Measurements from ENCODE around the gene DENND5B. TPM values are rescaled to one million over a fixed set of nuclear protein-coding genes. Genes with fewer than 3 reads are reported as not detected.
"Not testable (repeated sequence)": the region's sequence is repeated elsewhere in the genome, so short reads cannot be mapped to it uniquely, and the experiment has no call there.

Gene DENND5B
- total RNA-seq, 1 experiment from 2014 or later = 22.2 TPM

GRCh38 chr12:31584782-31585181 is 6.2 kb downstream of the DENND5B start:
- Histone ChIP-seq H3K36me3 (peaks cover 18% of the 10 kb centered on the region), H3K9me3 (replicated peaks) (no peaks in the 10 kb centered on the region), H3K4me3 (no peak overlapping the region), H3K27ac (peak overlapping the region; percentile 64), H3K27me3 (replicated peaks) (no peaks in the 10 kb centered on the region), H3K4me1 (replicated peaks) (peaks cover 53% of the 10 kb centered on the region)
- DNase-seq (ENCODE audit: low read depth in 1 of 2, low spot score in 2 of 2) = no peak

GRCh38 chr12:31583878-31584277 is 7.1 kb downstream of the DENND5B start:
- H3K4me1 ChIP-seq (replicated peaks) = peaks cover 50% of the 10 kb centered on the region
- DNase-seq (ENCODE audit: low read depth in 1 of 2, low spot score in 2 of 2) = no peak
- H3K27ac ChIP-seq = peak overlapping the region; percentile 32
- H3K9me3 ChIP-seq (replicated peaks) = no peaks in the 10 kb centered on the region
- peaks cover 16% of the 10 kb centered on the region; the same call in 1 of the 2 replicates for H3K36me3 ChIP-seq
- no peak overlapping the region for H3K4me3 ChIP-seq
- H3K27me3 ChIP-seq (replicated peaks) = no peaks in the 10 kb centered on the region

- peak overlapping the region; percentile 19 for H3K27ac ChIP-seq
- peaks cover 42% of the 10 kb centered on the region for H3K4me1 ChIP-seq (replicated peaks)
- 0 out of 2 replicates have a peak, but pooled peaks cover 5% of the 10 kb centered on the region for H3K36me3 ChIP-seq
- DNase-seq (ENCODE audit: low read depth in 1 of 2, low spot score in 2 of 2) = peak; percentile 22 to 46
- H3K9me3 ChIP-seq (replicated peaks) = no peaks in the 10 kb centered on the region
- H3K4me3 ChIP-seq = no peak overlapping the region
- no peaks in the 10 kb centered on the region for H3K27me3 ChIP-seq (replicated peaks)
Observed at GRCh38 chr12:31582155-31582554, 8.8 kb downstream of the DENND5B start.

DNA sequence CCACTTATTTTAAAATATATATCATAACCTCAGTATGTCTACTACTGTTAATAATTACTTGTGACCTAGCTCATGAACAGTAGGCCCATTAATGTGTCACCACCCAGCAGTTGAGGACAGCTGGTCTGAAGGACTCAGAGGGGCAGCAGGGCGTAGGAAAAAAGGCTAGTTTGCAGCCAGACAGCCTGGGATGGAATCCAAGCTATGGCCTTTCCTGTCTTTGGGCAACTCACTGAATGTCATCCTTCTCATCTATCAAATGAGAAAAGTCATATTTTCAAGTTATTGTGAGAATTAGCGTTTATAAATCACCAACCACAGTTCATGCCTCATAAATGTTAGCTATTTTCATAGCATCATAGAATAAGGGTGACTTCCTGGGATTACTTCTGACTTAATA is 12.3 kb downstream of the DENND5B start:
- no peak overlapping the region for H3K4me3 ChIP-seq
- no peak overlapping the region for H3K27ac ChIP-seq
- DNase-seq (ENCODE audit: low read depth in 1 of 2, low spot score in 2 of 2) = no peak
- 0 out of 2 replicates have a peak, but pooled peaks cover 5% of the 10 kb centered on the region for H3K36me3 ChIP-seq
- H3K4me1 ChIP-seq (replicated peaks) = peaks cover 22% of the 10 kb centered on the region
- no peaks in the 10 kb centered on the region for H3K9me3 ChIP-seq (replicated peaks)
- no peaks in the 10 kb centered on the region for H3K27me3 ChIP-seq (replicated peaks)

GRCh38 chr12:31574803-31575575 is 15.9 kb downstream of the DENND5B start:
- H3K36me3 ChIP-seq = no peaks in the 10 kb centered on the region
- no peak for DNase-seq (ENCODE audit: low read depth in 1 of 2, low spot score in 2 of 2)
- no peak overlapping the region for H3K27ac ChIP-seq
- peaks cover 16% of the 10 kb centered on the region for H3K4me1 ChIP-seq (replicated peaks)
- no peaks in the 10 kb centered on the region for H3K9me3 ChIP-seq (replicated peaks)
- no peak overlapping the region for H3K4me3 ChIP-seq
- no peaks in the 10 kb centered on the region for H3K27me3 ChIP-seq (replicated peaks)

DNA sequence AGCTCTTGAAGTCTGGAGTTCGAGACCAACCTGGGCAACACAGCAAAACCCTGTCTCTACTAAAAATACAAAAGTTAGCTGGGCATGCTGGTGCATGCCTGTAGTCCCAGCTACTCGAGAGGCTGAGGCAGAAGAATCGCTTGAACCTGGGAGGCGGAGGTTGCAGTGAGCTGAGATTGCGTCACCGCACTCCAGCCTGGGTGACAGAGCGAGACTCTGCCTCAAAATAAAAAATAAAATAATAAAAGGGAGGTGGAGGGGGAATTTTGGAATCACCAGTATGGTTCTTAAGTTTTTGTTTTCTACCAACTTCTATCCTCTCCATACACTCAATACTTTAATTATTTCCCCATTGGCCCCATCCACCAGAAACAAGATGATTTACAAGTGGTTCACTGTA is 16.6 kb downstream of the DENND5B start:
- peaks cover 16% of the 10 kb centered on the region for H3K4me1 ChIP-seq (replicated peaks)
- H3K9me3 ChIP-seq (replicated peaks); H3K27me3 ChIP-seq (replicated peaks); DNase-seq (ENCODE audit: low read depth in 1 of 2, low spot score in 2 of 2); H3K36me3 ChIP-seq; H3K27ac ChIP-seq; H3K4me3 ChIP-seq: not testable (repeated sequence)

- Histone ChIP-seq H3K9me3 (replicated peaks) (no peaks in the 10 kb centered on the region), H3K27me3 (replicated peaks) (no peaks in the 10 kb centered on the region), H3K4me3 (no peak overlapping the region), H3K27ac (no peak overlapping the region), H3K4me1 (replicated peaks) (peaks cover 16% of the 10 kb centered on the region), H3K36me3 (no peaks in the 10 kb centered on the region)
- no peak for DNase-seq (ENCODE audit: low read depth in 1 of 2, low spot score in 2 of 2)
Observed at GRCh38 chr12:31572900-31573600, 17.9 kb downstream of the DENND5B start.

GRCh38 chr12:31570880-31571279 is 20.1 kb downstream of the DENND5B start:
- DNase-seq (ENCODE audit: low read depth in 1 of 2, low spot score in 2 of 2) = peak in 1 of 2 experiments; percentile 36
- no peaks in the 10 kb centered on the region for H3K27me3 ChIP-seq (replicated peaks)
- no peaks in the 10 kb centered on the region for H3K9me3 ChIP-seq (replicated peaks)
- no peak overlapping the region for H3K4me3 ChIP-seq
- peaks cover 16% of the 10 kb centered on the region for H3K4me1 ChIP-seq (replicated peaks)
- H3K27ac ChIP-seq = no peak overlapping the region
- no peaks in the 10 kb centered on the region for H3K36me3 ChIP-seq

- not testable (repeated sequence) for H3K9me3 ChIP-seq (replicated peaks); H3K27me3 ChIP-seq (replicated peaks); H3K4me3 ChIP-seq
Observed at GRCh38 chr12:31569517-31569916, 21.4 kb downstream of the DENND5B start.

GRCh38 chr12:31568498-31568897 is 22.4 kb downstream of the DENND5B start:
- no peaks in the 10 kb centered on the region for H3K36me3 ChIP-seq
- H3K4me1 ChIP-seq (replicated peaks) = peaks cover 8% of the 10 kb centered on the region
- no peak overlapping the region for H3K4me3 ChIP-seq
- H3K27ac ChIP-seq = no peak overlapping the region
- DNase-seq (ENCODE audit: low read depth in 1 of 2, low spot score in 2 of 2) = no peak
- no peaks in the 10 kb centered on the region for H3K27me3 ChIP-seq (replicated peaks)
- H3K9me3 ChIP-seq (replicated peaks) = no peaks in the 10 kb centered on the region

More at GRCh38 chr12:31569517-31569916, 21.4 kb downstream of the DENND5B start:
- H3K36me3 ChIP-seq; H3K4me1 ChIP-seq (replicated peaks); DNase-seq (ENCODE audit: low read depth in 1 of 2, low spot score in 2 of 2); H3K27ac ChIP-seq: not testable (repeated sequence)

DNA sequence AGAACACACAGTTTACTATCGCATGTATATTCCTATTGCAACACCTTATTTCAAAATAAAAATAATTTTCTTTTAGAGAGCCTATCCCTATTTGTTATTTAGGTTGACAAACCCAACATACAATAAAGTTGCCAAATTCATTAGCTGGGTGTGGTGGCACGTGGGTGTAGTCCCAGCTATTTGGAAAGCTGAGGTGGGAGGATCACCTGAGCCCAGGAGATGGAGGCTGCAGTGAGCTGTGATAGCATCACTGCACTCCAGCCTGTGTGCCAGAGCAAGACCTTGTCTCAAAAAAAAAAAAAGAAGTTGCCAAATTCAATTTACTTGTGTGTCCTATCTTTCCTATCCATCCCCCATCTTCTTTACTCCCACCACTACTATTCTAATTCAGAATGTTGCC is 23.9 kb downstream of the DENND5B start:
- no peaks in the 10 kb centered on the region for H3K36me3 ChIP-seq
- no peak overlapping the region for H3K27ac ChIP-seq
- peaks cover 8% of the 10 kb centered on the region for H3K4me1 ChIP-seq (replicated peaks)
- no peak overlapping the region for H3K4me3 ChIP-seq
- no peaks in the 10 kb centered on the region for H3K9me3 ChIP-seq (replicated peaks)
- no peaks in the 10 kb centered on the region for H3K27me3 ChIP-seq (replicated peaks)
- no peak for DNase-seq (ENCODE audit: low read depth in 1 of 2, low spot score in 2 of 2)

DNA sequence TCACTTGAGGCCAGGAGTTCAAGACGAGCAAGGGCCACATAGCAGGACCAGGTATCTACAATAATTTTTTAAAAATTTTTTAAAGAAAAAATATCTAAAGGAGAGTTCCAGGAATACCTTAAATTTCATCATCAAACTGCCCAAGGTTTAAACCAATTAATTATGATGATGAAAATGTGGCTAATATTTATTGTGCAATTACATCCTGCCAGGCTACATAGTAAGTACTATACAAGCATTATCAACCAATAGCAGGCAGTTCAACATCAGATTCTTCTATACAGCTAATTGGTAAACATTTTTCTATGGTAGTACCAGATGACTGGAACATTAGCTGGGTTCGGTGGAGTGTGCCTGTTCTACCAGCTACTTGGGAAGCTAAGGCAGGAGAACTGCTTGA is 24.4 kb downstream of the DENND5B start:
- Histone ChIP-seq H3K4me1 (replicated peaks) (peaks cover 8% of the 10 kb centered on the region), H3K27ac (no peak overlapping the region), H3K36me3 (no peaks in the 10 kb centered on the region), H3K27me3 (replicated peaks) (no peaks in the 10 kb centered on the region), H3K4me3 (no peak overlapping the region), H3K9me3 (replicated peaks) (no peaks in the 10 kb centered on the region)
- DNase-seq (ENCODE audit: low read depth in 1 of 2, low spot score in 2 of 2) = no peak

DNA sequence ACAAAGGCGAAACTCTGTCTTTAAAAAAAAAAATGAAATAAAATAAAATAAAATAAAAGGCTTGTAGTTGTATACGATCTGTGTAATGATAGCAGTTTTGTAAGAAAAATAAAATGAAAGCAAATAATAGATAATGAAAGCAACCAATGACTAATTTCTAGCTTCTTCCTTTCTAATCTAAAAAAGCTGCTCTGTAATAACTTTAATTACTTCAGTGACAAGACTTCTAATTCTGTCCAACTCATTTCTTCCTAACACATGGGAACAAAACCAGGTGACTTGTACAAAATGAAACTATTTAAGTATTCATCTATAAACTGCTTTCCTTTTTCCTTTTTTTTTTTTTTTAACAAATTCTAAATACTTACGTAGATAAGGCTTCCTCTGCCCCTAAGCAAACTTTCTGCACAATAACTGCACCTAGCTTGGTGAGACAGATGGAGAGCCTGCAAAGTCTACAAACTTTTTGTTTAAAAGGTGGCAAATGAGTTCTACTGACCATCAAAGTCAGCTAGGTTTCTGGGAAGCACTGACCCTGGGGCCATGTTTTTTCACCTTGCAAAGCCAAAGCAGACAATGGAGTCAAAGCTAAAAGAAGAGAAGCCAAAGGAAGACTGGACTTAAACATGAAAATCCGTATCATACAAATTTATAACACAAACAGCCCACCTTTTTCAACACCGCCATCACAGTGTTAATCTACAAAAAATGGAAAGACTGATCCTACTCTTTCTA is 28.2 kb downstream of the DENND5B start:
- Histone ChIP-seq H3K27me3 (replicated peaks) (no peaks in the 10 kb centered on the region), H3K4me3 (no peak overlapping the region), H3K36me3 (no peaks in the 10 kb centered on the region), H3K27ac (no peak overlapping the region), H3K9me3 (replicated peaks) (no peaks in the 10 kb centered on the region; the same call in 1 of the 2 replicates), H3K4me1 (replicated peaks) (no peaks in the 10 kb centered on the region)
- no peak for DNase-seq (ENCODE audit: low read depth in 1 of 2, low spot score in 2 of 2)

GRCh38 chr12:31560516-31560915 is 30.4 kb downstream of the DENND5B start:
- Histone ChIP-seq H3K27ac (no peak overlapping the region), H3K27me3 (replicated peaks) (no peaks in the 10 kb centered on the region), H3K4me1 (replicated peaks) (no peaks in the 10 kb centered on the region), H3K4me3 (no peak overlapping the region), H3K36me3 (no peaks in the 10 kb centered on the region), H3K9me3 (replicated peaks) (no peaks in the 10 kb centered on the region; the same call in 1 of the 2 replicates)
- no peak for DNase-seq (ENCODE audit: low read depth in 1 of 2, low spot score in 2 of 2)
